Upper lobe of left lung (tissue), 6 donors: ENCODE data around the gene DRGX. TPM values are rescaled to one million over a fixed set of nuclear protein-coding genes. Genes with fewer than 3 reads are reported as not detected.

Experiments used
- ATAC-seq, 2 donors: fragments of 200-7000 bp; cut with Tn5 transposase; one replicate each; pipeline ENCODE4 v1.9.1; 2022; ENCODE audit warnings: mild to moderate bottlenecking in 2 of 2, moderate library complexity in 2 of 2; ENCODE audit not compliant: low FRiP score in 2 of 2
- DNase-seq, 2 donors: peaks; one replicate each; pipeline ENCODE4 v3.0.0-alpha.2; 2019 to 2020
- H3K27ac ChIP-seq, 4 donors: fragments of 200-600 bp; sonication (generic); one replicate each; pipeline ENCODE4 v1.5.1; 2016 to 2019
- H3K27me3 ChIP-seq, 4 donors: fragments of 200-600 bp; sonication (generic); one replicate each; pipeline ENCODE4 v1.5.1; 2017 to 2019
- H3K36me3 ChIP-seq, 4 donors: fragments of 200-600 bp; sonication (generic); one replicate each; pipeline ENCODE4 v1.5.1; 2016 to 2019
- H3K4me1 ChIP-seq, 4 donors: fragments of 200-600 bp; sonication (generic); one replicate each; pipeline ENCODE4 v1.5.1; 2018 to 2019
- H3K4me3 ChIP-seq, 4 donors: fragments of 200-600 bp; sonication (generic); one replicate each; pipeline ENCODE4 v1.5.1; 2017 to 2019; ENCODE audit warnings: mild to moderate bottlenecking in 2 of 4, moderate library complexity in 1 of 4
- H3K9me3 ChIP-seq, 4 donors: fragments of 200-600 bp; sonication (generic); one replicate each; pipeline ENCODE4 v1.5.1; 2018 to 2019
- CTCF ChIP-seq, 6 experiments: fragments of 450-650 bp in 4 of 6; fragments of 200-600 bp in 2 of 6; sonication (generic) in 2 of 6; IDR thresholded peaks; one replicate each; pipeline ENCODE4 v1.5.1; 2016 to 2019; ENCODE audit warnings: antibody characterized with exemption in 6 of 6
- EP300 ChIP-seq, 4 donors: sonication (generic); formaldehyde crosslinking; IDR thresholded peaks; one replicate each; pipeline ENCODE4 v1.5.1; 2017; ENCODE audit warnings: antibody characterized with exemption in 4 of 4, control low read depth in 2 of 4
- POLR2A ChIP-seq, 4 donors: fragments of 450-650 bp; IDR thresholded peaks; one replicate each; pipeline ENCODE4 v1.5.1; 2016 to 2017; ENCODE audit warnings: antibody characterized with exemption in 4 of 4, mild to moderate bottlenecking in 2 of 4
- POLR2AphosphoS5 ChIP-seq, 2 donors: sonication (generic); formaldehyde crosslinking; IDR thresholded peaks; one replicate each; pipeline ENCODE4 v1.5.1; 2017; ENCODE audit warnings: antibody characterized with exemption in 2 of 2
- WGBS, 2 donors: methylation state at CpG; one replicate each; pipeline ENCODE4 v1.1.5; 2017 to 2018; 5-methylcytosine and 5-hydroxymethylcytosine counted together
- total RNA-seq, 6 donors: library from RNA; depleted of rRNA in 4 of 6; stranded (reverse); fragments of >200 nt in 4 of 6; gene quantifications; one replicate each; pipeline versions ENCODE4 v1.1.0 to v1.2.1, GENCODE V29; 2016 to 2021
- donor health status: DM: no; HTN: no; CAD: no; lungs with moderate emphysema.
- donor health status: DM: no; HTN: yes; CAD: no; lungs with severe emphysema.

The DRGX gene
- total RNA-seq, 6 donors from 2014 or later: 0.09 to 0.17 TPM; not detected in 4

DNA sequence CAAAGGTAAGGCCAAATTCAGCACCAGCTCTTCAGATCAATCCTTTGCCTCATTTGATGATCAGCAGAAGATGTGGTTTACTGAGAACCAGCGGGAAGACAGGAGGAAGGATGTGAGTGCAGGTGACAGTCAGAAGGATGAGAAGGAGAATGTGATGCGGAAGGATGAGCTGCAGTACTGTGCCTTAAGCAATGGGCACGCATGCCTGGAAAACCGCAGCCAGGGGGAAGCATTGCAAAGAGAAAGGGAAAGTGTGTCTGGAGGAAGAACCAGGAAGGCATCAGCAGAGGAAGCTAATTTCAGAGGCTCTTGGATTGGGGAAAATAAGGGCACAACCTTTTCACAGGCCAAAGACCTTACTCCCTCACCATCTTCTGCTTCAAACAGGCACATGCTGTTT, 71.2 kb downstream of the DRGX start:
- TF ChIP-seq POLR2A (IDR thresholded peaks at IDR 0.05) (no peak), POLR2AphosphoS5 (IDR thresholded peaks at IDR 0.05) (no peak), CTCF (IDR thresholded peaks at IDR 0.05) (peak in 1 of 6 experiments; percentile 21)
- DNase-seq: peak in 1 of 2 donors; percentile 50
- 54 to 61% methylated on average over 4 of the region's 4 CpGs for WGBS, 2 donors
- peak in 1 of 2 donors; percentile 48 for ATAC-seq
- no peaks in the 10 kb centered on the region for H3K4me1 ChIP-seq
- H3K27me3 ChIP-seq: no peaks in the 10 kb centered on the region
- H3K36me3 ChIP-seq: no peaks in the 10 kb centered on the region
- H3K27ac ChIP-seq: no peak overlapping the region
- H3K9me3 ChIP-seq: no peaks in the 10 kb centered on the region
- no peak overlapping the region for H3K4me3 ChIP-seq

GRCh38 chr10:49323896-49324270, 72.0 kb downstream of the DRGX start:
- Histone ChIP-seq H3K36me3 (no peaks in the 10 kb centered on the region), H3K9me3 (no peaks in the 10 kb centered on the region), H3K27ac (no peak overlapping the region), H3K4me3 (no peak overlapping the region), H3K27me3 (no peaks in the 10 kb centered on the region), H3K4me1 (no peaks in the 10 kb centered on the region)
- DNase-seq: no peak
- 87 to 90% methylated on average over 8 to 9 of the region's 9 CpGs for WGBS, 2 donors
- TF ChIP-seq CTCF (IDR thresholded peaks at IDR 0.05): no peak
- no peak for TF ChIP-seq POLR2AphosphoS5 (IDR thresholded peaks at IDR 0.05)
- no peak for TF ChIP-seq EP300 (IDR thresholded peaks at IDR 0.05)
- TF ChIP-seq POLR2A (IDR thresholded peaks at IDR 0.05): no peak
- ATAC-seq: no peak

DNA sequence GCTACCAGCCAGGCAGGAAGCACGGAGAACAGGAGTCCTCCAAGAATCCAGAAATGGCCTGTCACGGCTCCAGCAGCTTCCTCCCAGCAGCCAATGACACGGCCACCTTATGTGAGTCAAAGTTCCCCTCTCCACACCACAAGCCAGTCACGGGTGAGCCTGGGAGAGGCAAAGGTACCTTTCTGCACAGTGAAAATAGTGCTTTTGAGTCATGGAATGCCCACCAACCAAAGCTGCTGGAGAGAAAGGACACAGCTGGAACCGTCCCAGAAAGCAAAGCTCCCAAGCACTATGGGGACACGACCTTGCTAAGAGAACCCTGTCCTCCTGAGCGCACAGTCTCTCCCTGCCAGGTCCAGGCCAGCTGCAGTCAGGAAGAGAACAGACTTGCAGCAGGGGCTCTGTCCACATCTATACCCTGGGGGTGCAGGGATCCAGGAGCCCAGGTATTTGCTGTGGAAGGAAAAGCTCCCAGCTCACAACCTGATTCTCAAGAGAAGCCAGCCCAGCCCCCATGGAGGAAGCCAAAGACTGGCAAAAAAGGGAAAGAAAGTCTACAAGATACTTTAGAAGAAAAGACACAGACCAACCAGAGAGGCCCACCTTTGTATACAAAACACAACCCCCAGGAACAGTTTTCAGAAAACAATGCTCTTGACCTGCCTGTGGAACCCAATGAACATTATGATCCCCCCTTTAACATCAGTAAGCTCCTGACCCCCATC, 72.6 kb downstream of the DRGX start:
- no peak overlapping the region for H3K27ac ChIP-seq
- TF ChIP-seq POLR2AphosphoS5 (IDR thresholded peaks at IDR 0.05) (no peak), POLR2A (IDR thresholded peaks at IDR 0.05) (no peak), CTCF (IDR thresholded peaks at IDR 0.05) (no peak), EP300 (IDR thresholded peaks at IDR 0.05) (no peak)
- ATAC-seq (no peak), DNase-seq (no peak)
- WGBS, 2 donors: 66 to 82% methylated on average over 2 to 7 of the region's 7 CpGs
- no peak overlapping the region for H3K4me3 ChIP-seq
- peaks cover 0 to 3% (median 0%) of the 10 kb centered on the region in 4 donors for H3K4me1 ChIP-seq
- H3K36me3 ChIP-seq: no peaks in the 10 kb centered on the region
- no peaks in the 10 kb centered on the region for H3K27me3 ChIP-seq
- H3K9me3 ChIP-seq: no peaks in the 10 kb centered on the region

DNA sequence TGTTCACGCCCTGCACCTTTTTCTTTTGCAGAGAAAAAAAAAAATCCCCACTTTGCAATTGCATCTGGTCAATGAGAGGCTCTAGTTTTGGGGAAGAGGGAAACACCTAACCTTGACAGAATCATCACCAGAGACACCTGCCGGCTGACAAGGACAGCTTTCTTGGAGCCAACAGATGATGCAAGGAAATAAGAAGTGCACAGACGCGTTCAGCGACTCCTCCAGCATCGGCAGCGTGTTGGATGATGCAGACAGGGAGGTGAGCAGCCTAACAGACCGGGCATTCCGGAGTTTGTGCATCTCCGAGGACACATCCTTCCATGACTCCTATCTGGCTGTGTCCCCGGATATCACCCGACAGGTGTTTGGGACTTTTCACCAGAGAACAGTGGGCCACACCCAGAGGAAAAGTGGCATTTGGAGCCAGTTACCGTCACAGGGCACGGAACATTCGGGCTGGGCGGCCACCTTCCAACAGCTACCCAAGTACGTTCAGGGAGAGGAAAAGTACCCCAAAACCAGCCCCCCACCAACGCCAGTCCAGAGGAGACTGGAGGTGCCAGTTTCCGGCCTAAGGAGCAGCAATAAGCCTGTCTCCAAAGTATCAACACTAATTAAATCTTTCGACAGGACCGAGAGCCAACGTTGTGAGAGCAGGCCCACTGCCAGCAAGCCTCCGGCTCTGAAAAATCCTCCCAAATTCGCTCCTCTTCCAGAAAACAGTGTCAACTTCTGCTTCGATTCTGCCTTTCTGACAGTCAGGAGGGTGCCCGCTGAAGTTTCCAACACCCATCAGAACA, 73.3 kb downstream of the DRGX start:
- no peaks in the 10 kb centered on the region for H3K27me3 ChIP-seq
- DNase-seq (no peak), ATAC-seq (no peak)
- no peak for TF ChIP-seq POLR2A (IDR thresholded peaks at IDR 0.05)
- no peak for TF ChIP-seq CTCF (IDR thresholded peaks at IDR 0.05)
- TF ChIP-seq POLR2AphosphoS5 (IDR thresholded peaks at IDR 0.05): no peak
- H3K36me3 ChIP-seq: no peaks in the 10 kb centered on the region
- WGBS, 2 donors: 90 to 93% methylated on average over 21 to 26 of the region's 26 CpGs
- no peak overlapping the region for H3K4me3 ChIP-seq
- H3K27ac ChIP-seq: no peak overlapping the region
- H3K4me1 ChIP-seq: peaks cover 0 to 6% (median 0%) of the 10 kb centered on the region in 4 donors
- H3K9me3 ChIP-seq: no peaks in the 10 kb centered on the region
